ENCODE measurements around the gene TNFRSF18. TPM values are rescaled to one million over a fixed set of nuclear protein-coding genes. Genes with fewer than 3 reads are reported as not detected.

TNFRSF18 gene
- total and polyA plus RNA-seq, 2 donors (not counting 1 experiment from before 2014, with no cell fraction given): 10.1 to 33.5 TPM

DNA sequence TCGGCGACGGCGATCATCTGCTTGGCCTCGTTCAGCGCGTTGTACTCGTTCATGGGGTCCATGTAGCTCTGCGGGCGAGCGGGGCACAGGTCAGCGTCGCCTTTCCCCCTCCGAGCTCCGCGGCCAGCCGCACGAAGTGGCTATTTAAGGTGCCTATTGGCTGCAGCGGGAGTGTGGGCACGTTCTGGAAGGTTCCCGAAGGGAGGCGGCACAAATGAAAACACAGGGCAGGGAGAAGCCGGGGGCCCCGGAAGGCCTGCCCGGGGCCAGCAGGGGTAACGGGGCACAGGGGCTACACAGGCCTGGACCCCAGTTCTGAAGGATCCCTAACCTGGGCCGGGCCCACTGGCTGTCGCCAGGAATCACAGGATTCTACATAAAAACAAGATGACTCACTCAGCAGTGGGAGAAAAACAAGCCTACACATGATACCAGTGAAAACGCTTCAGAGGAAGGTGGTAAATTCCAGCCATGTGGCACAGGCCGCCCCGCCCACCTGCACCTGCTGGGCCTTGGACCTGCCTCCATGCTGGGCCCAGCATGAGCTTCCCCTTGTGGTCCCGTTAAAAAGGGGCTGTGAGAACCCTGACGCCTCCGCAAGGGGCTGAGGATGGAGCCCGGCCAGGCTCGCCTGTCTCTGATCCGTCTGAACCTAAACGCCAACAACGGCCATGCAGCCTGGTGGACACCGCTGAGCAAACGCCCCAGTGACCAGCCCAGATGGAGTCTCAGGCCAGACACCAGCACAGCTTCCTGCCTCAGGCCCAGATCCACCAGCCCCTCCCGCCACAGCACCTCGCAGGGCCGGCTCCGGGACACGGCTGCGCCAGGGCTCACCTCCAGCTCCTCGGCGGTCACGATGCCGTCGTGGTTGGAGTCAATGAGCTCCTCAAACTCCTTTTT is 11.5 kb upstream of the TNFRSF18 start:
- POLR2A ChIA-PET: no interaction called here
- H3K4me3 Mint-ChIP-seq: no peak overlapping the region
- no peak overlapping the region for H3K27ac Mint-ChIP-seq

More for the DNA sequence above, 11.5 kb upstream of the TNFRSF18 start:
- peaks cover 56% of the 10 kb centered on the region for H4K20me1 ChIP-seq (ENCODE audit: control insufficient read depth, insufficient read depth, low read length, poor library complexity, severe bottlenecking)
- H3K4me2 ChIP-seq (replicated peaks; ENCODE audit: low read depth, low read length, poor library complexity, severe bottlenecking): no peak overlapping the region
- H3K9ac ChIP-seq (ENCODE audit: low read length): no peak overlapping the region
- peaks cover 0 to 51% of the 10 kb centered on the region in 2 experiments for H3K36me3 ChIP-seq (replicated peaks in 1 of 2; ENCODE audit: control extremely low read depth in 1 of 2, control insufficient read depth in 1 of 2, extremely low read depth in 1 of 2, insufficient read depth in 2 of 2, low read length in 1 of 2)
- WGBS (ENCODE audit: insufficient coverage): 93% methylated on average over 52 of the region's 52 CpGs
- H3K27ac ChIP-seq (ENCODE audit: low read length in 2 of 2): no peak overlapping the region
- no peaks in the 10 kb centered on the region for H3K27me3 Mint-ChIP-seq
- peaks cover 11% of the 10 kb centered on the region for H3K79me2 ChIP-seq (ENCODE audit: control insufficient read depth, insufficient read depth, low read length)
- H2AFZ ChIP-seq (ENCODE audit: insufficient read depth, low read depth, low read length, poor library complexity, severe bottlenecking): no peak overlapping the region
- TF ChIP-seq EZH2 (IDR thresholded peaks at IDR 0.05; ENCODE audit: borderline replicate concordance, insufficient read depth, low read depth, low read length, poor library complexity, severe bottlenecking) (no peak), CTCF (IDR thresholded peaks at IDR 0.05) (no peak)
- H3K4me1 ChIP-seq (ENCODE audit: control insufficient read depth in 2 of 2, insufficient read depth in 2 of 2, low read length in 2 of 2): peaks cover 26 to 27% of the 10 kb centered on the region in 2 donors
- no peak overlapping the region for H3K4me3 ChIP-seq (ENCODE audit: control extremely low read depth in 1 of 5, extremely low read depth in 1 of 5, insufficient read depth in 1 of 5, low read depth in 2 of 5, low read length in 4 of 5)
- DNase-seq (no peak), ATAC-seq (ENCODE audit: low read depth) (no peak)
- H3K9me3 Mint-ChIP-seq (ENCODE audit: insufficient read depth): no peaks in the 10 kb centered on the region
- peaks cover 0 to 5% (median 3%) of the 10 kb centered on the region in 4 experiments for H3K27me3 ChIP-seq (replicated peaks in 1 of 4; ENCODE audit: control extremely low read depth in 1 of 4, control insufficient read depth in 3 of 4, insufficient read depth in 4 of 4, low read length in 3 of 4)
- intact Hi-C loops (cut with micrococcal nuclease): no loop called here
- H3K4me1 Mint-ChIP-seq: peaks cover 22% of the 10 kb centered on the region
- peaks cover 0 to 11% (median 0%) of the 10 kb centered on the region in 3 donors for H3K9me3 ChIP-seq (ENCODE audit: control extremely low read depth in 1 of 3, control insufficient read depth in 2 of 3, insufficient read depth in 1 of 3, low read length in 2 of 3)
- CTCF ChIA-PET: interaction anchor here (0.5 to 1.8 kb wide), 2 partner anchors 34 to 96 kb away, joined by 4 to 5 read pairs; no protein-coding TSS in a partner anchor
